ENCODE measurements around the gene SH3PXD2B.
A peak's percentile ranks its signal among the peaks of the same experiment; 100 is the strongest.

The SH3PXD2B gene

DNA sequence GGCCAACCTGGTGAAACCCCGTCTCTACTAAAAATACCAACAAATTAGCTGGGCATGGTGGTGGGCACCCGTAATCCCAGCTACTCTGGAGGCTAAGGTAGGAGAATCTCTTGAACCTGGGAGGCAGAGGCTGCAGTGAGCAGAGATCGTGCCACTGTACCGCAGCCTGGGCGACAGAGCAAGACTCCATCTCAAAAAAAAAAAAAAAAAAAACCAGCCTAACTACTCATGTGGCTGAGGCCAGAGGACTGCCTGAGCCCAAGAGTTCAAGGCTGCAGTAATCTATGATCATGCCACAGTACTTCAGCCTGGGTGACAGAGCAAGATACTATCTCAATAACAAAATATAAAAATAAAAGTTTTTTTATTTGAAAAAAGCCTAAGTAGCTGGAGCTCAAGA is 174.0 kb downstream of the SH3PXD2B start:
- H4K8ac ChIP-seq (ENCODE audit: low read length), result no peak overlapping the region
- H3K9me3 ChIP-seq (ENCODE audit: control insufficient read depth, low read length), result no peaks in the 10 kb centered on the region
- no peak overlapping the region for H3K18ac ChIP-seq (ENCODE audit: low read depth in 1 of 2, low read length in 2 of 2)
- no peaks in the 10 kb centered on the region for H3K27me3 ChIP-seq (ENCODE audit: control insufficient read depth in 1 of 2, insufficient read depth in 1 of 2, low read length in 2 of 2)
- no peak overlapping the region for H3K4me3 ChIP-seq (ENCODE audit: insufficient read depth in 1 of 2, low read depth in 1 of 2, low read length in 2 of 2)
- H2BK15ac ChIP-seq (ENCODE audit: low read depth, poor library complexity, severe bottlenecking), result no peak overlapping the region
- no peak overlapping the region for H3K4me2 ChIP-seq (ENCODE audit: low read length, poor library complexity, severe bottlenecking)
- H2BK5ac ChIP-seq (ENCODE audit: low read depth, low read length, poor library complexity, severe bottlenecking), result no peak overlapping the region
- H2BK12ac ChIP-seq (ENCODE audit: low read length in 2 of 2), result no peak overlapping the region
- H4K91ac ChIP-seq (ENCODE audit: low read length), result no peak overlapping the region
- no peaks in the 10 kb centered on the region for H3K36me3 ChIP-seq (ENCODE audit: control insufficient read depth in 1 of 2, insufficient read depth in 2 of 2, low read depth in 1 of 2, low read length in 2 of 2)
- no peak overlapping the region for H2BK120ac ChIP-seq (ENCODE audit: low read depth, low read length)
- WGBS, result 100% methylated on average over 4 of the region's 5 CpGs
- no peak for DNase-seq
- no peak overlapping the region for H3K23ac ChIP-seq (ENCODE audit: low read length in 2 of 2)
- H3K14ac ChIP-seq (ENCODE audit: low read length in 2 of 2), result no peak overlapping the region
- no peak overlapping the region for H2AFZ ChIP-seq (ENCODE audit: low read depth, low read length)
- H2AK5ac ChIP-seq (ENCODE audit: low read length, severe bottlenecking), result no peak overlapping the region
- peaks cover 2% of the 10 kb centered on the region for H3K4me1 ChIP-seq (ENCODE audit: control insufficient read depth, insufficient read depth, low read depth, low read length)
- H3K4ac ChIP-seq (ENCODE audit: low read depth in 1 of 2, low read length in 2 of 2), result no peak overlapping the region
- H3K79me1 ChIP-seq (replicated peaks; ENCODE audit: low read length, poor library complexity, severe bottlenecking), result peaks cover 4% of the 10 kb centered on the region
- H3K9ac ChIP-seq (ENCODE audit: low read length), result no peak overlapping the region
- H3K27ac ChIP-seq (ENCODE audit: low read length, poor library complexity, severe bottlenecking), result no peak overlapping the region

DNA sequence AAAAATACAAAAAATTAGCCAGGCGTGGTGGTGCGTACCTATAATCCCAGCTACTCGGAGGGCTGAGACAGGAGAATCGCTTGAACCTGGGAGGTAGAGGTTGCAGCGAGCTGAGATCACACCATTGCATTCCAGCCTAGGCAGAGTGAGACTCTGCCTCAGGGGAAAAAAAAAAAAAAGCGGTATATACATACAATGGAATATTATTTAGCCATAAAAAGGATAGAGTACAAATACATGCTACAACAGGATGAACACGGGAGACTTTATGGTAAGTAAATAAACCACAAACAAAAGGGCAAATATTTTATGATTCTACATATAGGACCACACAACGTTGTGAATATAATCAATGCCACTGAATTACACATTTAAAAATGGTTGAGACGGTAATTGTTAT is 176.0 kb downstream of the SH3PXD2B start:
- no peak overlapping the region for H3K4me2 ChIP-seq (ENCODE audit: low read length, poor library complexity, severe bottlenecking)
- H3K4ac ChIP-seq (ENCODE audit: low read depth in 1 of 2, low read length in 2 of 2), result no peak overlapping the region
- no peak overlapping the region for H2AK5ac ChIP-seq (ENCODE audit: low read length, severe bottlenecking)
- H2BK5ac ChIP-seq (ENCODE audit: low read depth, low read length, poor library complexity, severe bottlenecking), result no peak overlapping the region
- H3K9me3 ChIP-seq (ENCODE audit: control insufficient read depth, low read length), result no peaks in the 10 kb centered on the region
- H2BK12ac ChIP-seq (ENCODE audit: low read length in 2 of 2), result no peak overlapping the region
- no peak overlapping the region for H3K23ac ChIP-seq (ENCODE audit: low read length in 2 of 2)
- no peak overlapping the region for H3K14ac ChIP-seq (ENCODE audit: low read length in 2 of 2)
- no peak overlapping the region for H3K9ac ChIP-seq (ENCODE audit: low read length)
- H3K4me3 ChIP-seq (ENCODE audit: insufficient read depth in 1 of 2, low read depth in 1 of 2, low read length in 2 of 2), result no peak overlapping the region
- H3K79me1 ChIP-seq (replicated peaks; ENCODE audit: low read length, poor library complexity, severe bottlenecking), result peaks cover 2% of the 10 kb centered on the region
- H2BK15ac ChIP-seq (ENCODE audit: low read depth, poor library complexity, severe bottlenecking), result no peak overlapping the region
- no peak overlapping the region for H2BK120ac ChIP-seq (ENCODE audit: low read depth, low read length)
- H3K36me3 ChIP-seq (ENCODE audit: control insufficient read depth in 1 of 2, insufficient read depth in 2 of 2, low read depth in 1 of 2, low read length in 2 of 2), result no peaks in the 10 kb centered on the region
- peaks cover 4% of the 10 kb centered on the region for H3K4me1 ChIP-seq (ENCODE audit: control insufficient read depth, insufficient read depth, low read depth, low read length)
- no peak overlapping the region for H3K18ac ChIP-seq (ENCODE audit: low read depth in 1 of 2, low read length in 2 of 2)
- WGBS, result 100% methylated on average over 4 of the region's 9 CpGs
- no peak for DNase-seq
- no peak overlapping the region for H4K8ac ChIP-seq (ENCODE audit: low read length)
- no peak overlapping the region for H3K27ac ChIP-seq (ENCODE audit: low read length, poor library complexity, severe bottlenecking)
- H2AFZ ChIP-seq (ENCODE audit: low read depth, low read length), result no peak overlapping the region
- H4K91ac ChIP-seq (ENCODE audit: low read length), result no peak overlapping the region
- no peaks in the 10 kb centered on the region for H3K27me3 ChIP-seq (ENCODE audit: control insufficient read depth in 1 of 2, insufficient read depth in 1 of 2, low read length in 2 of 2)

DNA sequence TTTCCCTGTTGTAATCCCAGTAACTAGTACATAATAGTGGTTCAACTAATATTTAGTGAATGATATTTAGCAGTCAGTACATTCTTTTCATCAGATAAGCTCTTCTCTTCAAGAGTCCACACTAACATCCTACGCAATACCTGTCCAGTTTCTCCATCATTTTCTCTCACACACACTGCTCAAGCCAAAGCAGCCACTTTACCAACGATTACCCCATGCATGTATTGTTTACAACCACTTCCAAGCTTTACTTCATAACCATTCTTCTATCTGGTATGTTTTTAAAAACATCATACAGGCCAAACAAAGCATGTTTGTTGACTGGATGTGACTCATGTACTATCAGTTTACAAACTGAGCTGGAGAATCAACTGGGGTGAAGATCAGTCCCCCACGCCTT is 178.1 kb downstream of the SH3PXD2B start:
- Histone ChIP-seq H3K4me3 (ENCODE audit: insufficient read depth in 1 of 2, low read depth in 1 of 2, low read length in 2 of 2) (no peak overlapping the region), H4K8ac (ENCODE audit: low read length) (no peak overlapping the region), H3K36me3 (ENCODE audit: control insufficient read depth in 1 of 2, insufficient read depth in 2 of 2, low read depth in 1 of 2, low read length in 2 of 2) (no peaks in the 10 kb centered on the region), H2BK12ac (ENCODE audit: low read length in 2 of 2) (no peak overlapping the region), H3K27ac (ENCODE audit: low read length, poor library complexity, severe bottlenecking) (no peak overlapping the region), H2AFZ (ENCODE audit: low read depth, low read length) (no peak overlapping the region), H2BK120ac (ENCODE audit: low read depth, low read length) (no peak overlapping the region), H3K9me3 (ENCODE audit: control insufficient read depth, low read length) (no peaks in the 10 kb centered on the region), H3K9ac (ENCODE audit: low read length) (no peak overlapping the region), H4K91ac (ENCODE audit: low read length) (no peak overlapping the region), H3K79me1 (replicated peaks; ENCODE audit: low read length, poor library complexity, severe bottlenecking) (peaks cover 2% of the 10 kb centered on the region), H2BK15ac (ENCODE audit: low read depth, poor library complexity, severe bottlenecking) (no peak overlapping the region), H3K4ac (ENCODE audit: low read depth in 1 of 2, low read length in 2 of 2) (no peak overlapping the region), H2BK5ac (ENCODE audit: low read depth, low read length, poor library complexity, severe bottlenecking) (no peak overlapping the region), H2AK5ac (ENCODE audit: low read length, severe bottlenecking) (no peak overlapping the region), H3K18ac (ENCODE audit: low read depth in 1 of 2, low read length in 2 of 2) (no peak overlapping the region), H3K4me2 (ENCODE audit: low read length, poor library complexity, severe bottlenecking) (no peak overlapping the region), H3K14ac (ENCODE audit: low read length in 2 of 2) (no peak overlapping the region), H3K27me3 (ENCODE audit: control insufficient read depth in 1 of 2, insufficient read depth in 1 of 2, low read length in 2 of 2) (no peaks in the 10 kb centered on the region), H3K4me1 (ENCODE audit: control insufficient read depth, insufficient read depth, low read depth, low read length) (peaks cover 2% of the 10 kb centered on the region), H3K23ac (ENCODE audit: low read length in 2 of 2) (no peak overlapping the region)
- DNase-seq, result peak; percentile 88
- 59% methylated on average over 3 of the region's 3 CpGs for WGBS
